HepG2 (cell line): ENCODE results near the gene UBQLN1. TPM values are rescaled to one million over a fixed set of nuclear protein-coding genes. Genes with fewer than 3 reads are reported as not detected.

Source experiments
- DR1 ChIP-seq: sonication (generic); formaldehyde crosslinking; IDR thresholded peaks from 2 replicates; pipeline ENCODE4 v1.8.0; 2021; ENCODE audit warnings: mild to moderate bottlenecking, missing genetic modification reagents, inconsistent platforms
- FOXA1 ChIP-seq, 2 experiments: fragments of 450-650 bp in 1 of 2; sonication (generic) in 1 of 2; formaldehyde crosslinking in 1 of 2; IDR thresholded peaks; 2 replicates each; pipeline versions ENCODE4 v1.4.0 to v1.6.1; 2016 to 2020; ENCODE audit warnings: missing genetic modification reagents in 1 of 2
- GFI1 ChIP-seq: sonication (generic); formaldehyde crosslinking; IDR thresholded peaks from 2 replicates; pipeline ENCODE4 v1.5.0; 2020; ENCODE audit warnings: missing genetic modification reagents, mild to moderate bottlenecking, borderline replicate concordance
- POLR2A ChIP-seq, 2 experiments: IDR thresholded peaks; 2 replicates each; pipeline ENCODE4 v1.6.1; 2011; ENCODE audit warnings: low read depth in 2 of 2, low read length in 2 of 2, mild to moderate bottlenecking in 1 of 2, moderate library complexity in 1 of 2; ENCODE audit not compliant: insufficient read depth in 1 of 2
- PTBP1 ChIP-seq: fragments of 200-400 bp; formaldehyde crosslinking; IDR thresholded peaks from 2 replicates; pipeline ENCODE4 v1.6.1; 2018; ENCODE audit warnings: low read length, low read depth; ENCODE audit not compliant: poor library complexity, severe bottlenecking
- RARG ChIP-seq: sonication (generic); formaldehyde crosslinking; IDR thresholded peaks from 2 replicates; pipeline ENCODE4 v1.4.0; 2020; ENCODE audit warnings: low read depth, mild to moderate bottlenecking, missing genetic modification reagents
- ZNF775 ChIP-seq: sonication (generic); formaldehyde crosslinking; IDR thresholded peaks from 2 replicates; pipeline ENCODE4 v1.4.0; 2020; ENCODE audit warnings: missing genetic modification reagents, mild to moderate bottlenecking, moderate library complexity, borderline replicate concordance
- polyA plus RNA-seq, 8 experiments: library from polyadenylated mRNA; depleted of rRNA in 3 of 8; stranded (reverse) in 7 of 8; unstranded in 1 of 8; fragments of >200 nt; fragmentation: Illumina TruSeq in 4 of 8; extraction: Trizol in 4 of 8; gene quantifications; 2 replicates each; pipeline versions ENCODE4 v1.2.1 to v1.2.3, GENCODE V29; 2011 to 2016; ENCODE audit warnings: low read depth in 4 of 8, missing spikeins in 1 of 8, mixed read lengths in 1 of 8; ENCODE audit not compliant: insufficient read depth in 1 of 8
- total RNA-seq, 5 experiments: library from RNA; depleted of rRNA; stranded (reverse); fragments of >200 nt; fragmentation: Illumina TruSeq; extraction: Trizol; gene quantifications; 2 replicates each; pipeline ENCODE4 v1.2.3, GENCODE V29; 2016; ENCODE audit warnings: low read depth in 1 of 5
- TF ChIP-seq, protein P1 (sequence below): sonication (generic); formaldehyde crosslinking; IDR thresholded peaks from one replicate; pipeline ENCODE4 v1.5.1; 2020; ENCODE audit warnings: mild to moderate bottlenecking, missing genetic modification reagents; ENCODE audit errors: not compliant biosample characterization
- TF ChIP-seq, protein P2 (sequence below): sonication (generic); formaldehyde crosslinking; IDR thresholded peaks from 2 replicates; pipeline ENCODE4 v1.5.1; 2020; ENCODE audit warnings: mild to moderate bottlenecking, moderate library complexity, missing genetic modification reagents

UBQLN1 gene
- total and polyA plus RNA-seq, 2 of the 13 experiments (the other 11 are each of a cell fraction or from before 2014, with no cell fraction given), result 78.1 to 83.8 TPM

DNA sequence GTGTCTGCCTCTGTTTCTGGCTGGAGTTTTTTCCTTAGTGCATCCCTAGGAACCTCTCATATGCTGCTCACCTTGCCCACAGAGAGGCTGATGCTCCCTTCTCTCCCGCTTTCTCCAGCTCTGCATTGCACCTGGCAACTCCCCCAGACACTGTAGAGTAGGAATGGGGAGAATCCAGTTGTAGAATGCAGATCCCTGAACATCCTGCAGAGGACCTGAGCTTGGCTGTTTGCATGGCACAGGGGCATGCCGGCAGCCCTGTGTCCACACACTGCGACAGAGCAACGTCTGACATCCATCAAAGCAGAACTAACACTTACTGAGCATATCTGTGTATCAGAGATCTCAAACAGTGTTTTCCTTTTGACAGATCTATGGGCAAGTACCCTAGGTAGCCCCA lies 65.0 kb downstream of the UBQLN1 start (continued):
- TF ChIP-seq, protein P1, sequence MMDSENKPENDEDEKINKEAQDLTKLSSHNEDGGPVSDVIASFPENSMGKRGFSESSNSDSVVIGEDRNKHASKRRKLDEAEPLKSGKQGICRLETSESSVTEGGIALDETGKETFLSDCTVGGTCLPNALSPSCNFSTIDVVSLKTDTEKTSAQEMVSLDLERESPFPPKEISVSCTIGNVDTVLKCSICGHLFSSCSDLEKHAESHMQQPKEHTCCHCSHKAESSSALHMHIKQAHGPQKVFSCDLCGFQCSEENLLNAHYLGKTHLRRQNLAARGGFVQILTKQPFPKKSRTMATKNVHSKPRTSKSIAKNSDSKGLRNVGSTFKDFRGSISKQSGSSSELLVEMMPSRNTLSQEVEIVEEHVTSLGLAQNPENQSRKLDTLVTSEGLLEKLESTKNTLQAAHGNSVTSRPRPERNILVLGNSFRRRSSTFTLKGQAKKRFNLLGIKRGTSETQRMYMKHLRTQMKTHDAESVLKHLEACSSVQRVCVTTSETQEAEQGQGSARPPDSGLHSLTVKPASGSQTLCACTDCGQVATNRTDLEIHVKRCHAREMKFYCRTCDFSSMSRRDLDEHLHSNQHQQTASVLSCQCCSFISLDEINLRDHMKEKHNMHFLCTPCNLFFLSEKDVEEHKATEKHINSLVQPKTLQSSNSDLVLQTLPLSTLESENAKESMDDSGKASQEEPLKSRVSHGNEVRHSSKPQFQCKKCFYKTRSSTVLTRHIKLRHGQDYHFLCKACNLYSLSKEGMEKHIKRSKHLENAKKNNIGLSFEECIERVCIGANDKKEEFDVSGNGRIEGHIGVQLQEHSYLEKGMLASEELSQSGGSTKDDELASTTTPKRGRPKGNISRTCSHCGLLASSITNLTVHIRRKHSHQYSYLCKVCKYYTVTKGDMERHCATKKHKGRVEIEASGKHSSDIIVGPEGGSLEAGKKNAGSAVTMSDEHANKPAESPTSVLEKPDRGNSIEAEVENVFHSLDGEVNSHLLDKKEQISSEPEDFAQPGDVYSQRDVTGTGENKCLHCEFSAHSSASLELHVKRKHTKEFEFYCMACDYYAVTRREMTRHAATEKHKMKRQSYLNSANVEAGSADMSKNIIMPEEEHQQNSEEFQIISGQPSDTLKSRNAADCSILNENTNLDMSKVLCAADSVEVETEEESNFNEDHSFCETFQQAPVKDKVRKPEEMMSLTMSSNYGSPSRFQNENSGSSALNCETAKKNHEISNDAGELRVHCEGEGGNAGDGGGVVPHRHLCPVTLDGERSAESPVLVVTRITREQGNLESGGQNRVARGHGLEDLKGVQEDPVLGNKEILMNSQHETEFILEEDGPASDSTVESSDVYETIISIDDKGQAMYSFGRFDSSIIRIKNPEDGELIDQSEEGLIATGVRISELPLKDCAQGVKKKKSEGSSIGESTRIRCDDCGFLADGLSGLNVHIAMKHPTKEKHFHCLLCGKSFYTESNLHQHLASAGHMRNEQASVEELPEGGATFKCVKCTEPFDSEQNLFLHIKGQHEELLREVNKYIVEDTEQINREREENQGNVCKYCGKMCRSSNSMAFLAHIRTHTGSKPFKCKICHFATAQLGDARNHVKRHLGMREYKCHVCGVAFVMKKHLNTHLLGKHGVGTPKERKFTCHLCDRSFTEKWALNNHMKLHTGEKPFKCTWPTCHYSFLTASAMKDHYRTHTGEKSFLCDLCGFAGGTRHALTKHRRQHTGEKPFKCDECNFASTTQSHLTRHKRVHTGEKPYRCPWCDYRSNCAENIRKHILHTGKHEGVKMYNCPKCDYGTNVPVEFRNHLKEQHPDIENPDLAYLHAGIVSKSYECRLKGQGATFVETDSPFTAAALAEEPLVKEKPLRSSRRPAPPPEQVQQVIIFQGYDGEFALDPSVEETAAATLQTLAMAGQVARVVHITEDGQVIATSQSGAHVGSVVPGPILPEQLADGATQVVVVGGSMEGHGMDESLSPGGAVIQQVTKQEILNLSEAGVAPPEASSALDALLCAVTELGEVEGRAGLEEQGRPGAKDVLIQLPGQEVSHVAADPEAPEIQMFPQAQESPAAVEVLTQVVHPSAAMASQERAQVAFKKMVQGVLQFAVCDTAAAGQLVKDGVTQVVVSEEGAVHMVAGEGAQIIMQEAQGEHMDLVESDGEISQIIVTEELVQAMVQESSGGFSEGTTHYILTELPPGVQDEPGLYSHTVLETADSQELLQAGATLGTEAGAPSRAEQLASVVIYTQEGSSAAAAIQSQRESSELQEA (CRISPR knock-in tag), result no peak
- TF ChIP-seq RARG (CRISPR knock-in tag) (no peak), PTBP1 (no peak), GFI1 (CRISPR knock-in tag) (no peak), DR1 (CRISPR knock-in tag) (no peak), FOXA1 (IDR thresholded peaks at IDR 0.05) (no peak), FOXA1 (CRISPR knock-in tag; IDR thresholded peaks at IDR 0.05) (no peak), ZNF775 (no peak), POLR2A (IDR thresholded peaks at IDR 0.05; ENCODE audit: insufficient read depth in 1 of 2, low read depth in 2 of 2, low read length in 2 of 2) (no peak)
- TF ChIP-seq, protein P2, sequence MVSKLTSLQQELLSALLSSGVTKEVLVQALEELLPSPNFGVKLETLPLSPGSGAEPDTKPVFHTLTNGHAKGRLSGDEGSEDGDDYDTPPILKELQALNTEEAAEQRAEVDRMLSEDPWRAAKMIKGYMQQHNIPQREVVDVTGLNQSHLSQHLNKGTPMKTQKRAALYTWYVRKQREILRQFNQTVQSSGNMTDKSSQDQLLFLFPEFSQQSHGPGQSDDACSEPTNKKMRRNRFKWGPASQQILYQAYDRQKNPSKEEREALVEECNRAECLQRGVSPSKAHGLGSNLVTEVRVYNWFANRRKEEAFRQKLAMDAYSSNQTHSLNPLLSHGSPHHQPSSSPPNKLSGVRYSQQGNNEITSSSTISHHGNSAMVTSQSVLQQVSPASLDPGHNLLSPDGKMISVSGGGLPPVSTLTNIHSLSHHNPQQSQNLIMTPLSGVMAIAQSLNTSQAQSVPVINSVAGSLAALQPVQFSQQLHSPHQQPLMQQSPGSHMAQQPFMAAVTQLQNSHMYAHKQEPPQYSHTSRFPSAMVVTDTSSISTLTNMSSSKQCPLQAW (CRISPR knock-in tag), result no peak
